Measurements from ENCODE around the gene CES1. TPM values are rescaled to one million over a fixed set of nuclear protein-coding genes. Genes with fewer than 3 reads are reported as not detected.

Gene CES1
- total RNA-seq: 0.06 and 0.13 TPM in 2 replicates

GRCh38 chr16:55832773-55833691 lies at the start of gene CES1:
Gene CES1 (minus strand): TSS chr16:55833096. CDS start chr16:55833055, 41 bp downstream.

GRCh38 chr16:55875273-55875672 lies 42.4 kb upstream of the CES1 start, which contains the start of gene CES5A:
Gene CES5A (minus strand): TSS chr16:55875373. CDS start chr16:55875221, 152 bp downstream.

Other genes with a start within 250 kb of the CES1 start
- gene SLC6A2, start 177.1 kb downstream of the CES1 start, total RNA-seq: not detected in 2 replicates
- not detected in 2 replicates for gene CES5A, start 42.3 kb upstream of the CES1 start, total RNA-seq